Endothelial cell of umbilical vein (primary cell): ENCODE measurements around the gene BPIFA1. TPM values are rescaled to one million over a fixed set of nuclear protein-coding genes. Genes with fewer than 3 reads are reported as not detected.

Source experiments
- BruUV-seq: library from RNA; stranded (reverse); fragments of 400-500 nt; replicated peaks from 2 replicates; lab custom pipeline; 2021; lab: Mats Ljungman, UMichigan
- CTCF ChIA-PET: fragments of 300-600, 350-600 bp; sonication (Branson Sonifier 250); formaldehyde crosslinking; loops from one replicate; lab custom pipeline; 2021; ENCODE audit warnings: antibody characterized with exemption, inconsistent platforms; lab: Charles Lee
- POLR2A ChIA-PET: fragments of 300-600, 350-600 bp; sonication (Branson Sonifier 250); formaldehyde crosslinking; loops from one replicate; lab custom pipeline; 2021; ENCODE audit warnings: antibody characterized with exemption, inconsistent platforms; lab: Charles Lee
- DNase-seq: peaks from one replicate; pipeline ENCODE4 v3.0.0-alpha.2; 2011; ENCODE audit warnings: low read depth, low spot score
- FAIRE-seq: peaks from 2 replicates; lab custom pipeline; 2011; peaks lifted over from hg19 to GRCh38; lab: Jason Lieb, UNC
- H2AFZ ChIP-seq: 2 replicates; pipeline ENCODE4 v1.6.0; 2012; ENCODE audit warnings: low read depth, low read length, control low read depth, inconsistent platforms
- H3K27ac ChIP-seq: 2 replicates; pipeline ENCODE4 v1.5.1; 2011; ENCODE audit warnings: low read depth, mild to moderate bottlenecking, control low read depth, low read length, moderate library complexity; ENCODE audit not compliant: insufficient read depth
- H3K27me3 ChIP-seq, 2 experiments: 2 replicates each; pipeline versions ENCODE4 v1.6.0 to v1.6.1; 2011; ENCODE audit warnings: low read length in 2 of 2, mixed read lengths in 1 of 2; ENCODE audit not compliant: control insufficient read depth in 2 of 2, insufficient read depth in 2 of 2
- H3K36me3 ChIP-seq, 2 experiments: 2 replicates in 1 of 2; 3 replicates in 1 of 2; pipeline ENCODE4 v1.5.1; 2011; ENCODE audit warnings: low read length in 2 of 2, mild to moderate bottlenecking in 1 of 2, moderate library complexity in 1 of 2; ENCODE audit not compliant: control insufficient read depth in 2 of 2, insufficient read depth in 2 of 2; ENCODE audit errors: extremely low read depth in 1 of 2
- H3K4me1 ChIP-seq: 3 replicates; pipeline ENCODE4 v1.5.1; 2011; ENCODE audit warnings: mild to moderate bottlenecking, low read length; ENCODE audit not compliant: control insufficient read depth, insufficient read depth; ENCODE audit errors: extremely low read depth
- H3K4me2 ChIP-seq: 2 replicates; pipeline ENCODE4 v1.6.1; 2011; ENCODE audit warnings: low read length, control low read depth, mixed read lengths; ENCODE audit not compliant: insufficient read depth
- H3K4me3 ChIP-seq, 3 experiments: fragments of 200-600 bp in 1 of 3; sonication (generic), shearing (Covaris generic) in 1 of 3; replicated peaks in 1 of 3; 2 replicates each; pipeline ENCODE4 v1.5.1; 2011 to 2016; ENCODE audit warnings: control low read depth in 3 of 3, low read length in 3 of 3, mild to moderate bottlenecking in 2 of 3, inconsistent platforms in 1 of 3, low read depth in 1 of 3, moderate library complexity in 1 of 3; ENCODE audit not compliant: insufficient read depth in 1 of 3
- H3K79me2 ChIP-seq: 2 replicates; pipeline ENCODE4 v1.6.0; 2012; ENCODE audit warnings: low read length, inconsistent platforms; ENCODE audit not compliant: control insufficient read depth, insufficient read depth
- H3K9ac ChIP-seq: replicated peaks from 2 replicates; pipeline ENCODE3; 2011; ENCODE audit warnings: low read length, control low read depth; ENCODE audit not compliant: insufficient read depth; ENCODE audit errors: extremely low read depth
- H3K9me1 ChIP-seq: replicated peaks from 3 replicates; pipeline ENCODE4 v1.6.0; 2011; ENCODE audit warnings: mild to moderate bottlenecking, low read length; ENCODE audit not compliant: control insufficient read depth, insufficient read depth; ENCODE audit errors: extremely low read depth
- H3K9me3 ChIP-seq: replicated peaks from 2 replicates; pipeline ENCODE4 v1.5.1; 2012; ENCODE audit warnings: low read length, inconsistent platforms; ENCODE audit not compliant: control insufficient read depth, insufficient read depth
- H4K20me1 ChIP-seq: replicated peaks from 2 replicates; pipeline ENCODE3; 2011; ENCODE audit warnings: mild to moderate bottlenecking, low read length; ENCODE audit not compliant: control insufficient read depth, insufficient read depth; ENCODE audit errors: extremely low read depth
- CTCF ChIP-seq, 2 donors: IDR thresholded peaks; 1 replicate in 1 of 2; 2 replicates in 1 of 2; pipeline ENCODE4 v1.5.1; 2011; ENCODE audit warnings: low read length in 2 of 2, mild to moderate bottlenecking in 2 of 2, moderate library complexity in 2 of 2, control low read depth in 1 of 2, inconsistent platforms in 1 of 2, low read depth in 1 of 2; ENCODE audit not compliant: insufficient read depth in 1 of 2; ENCODE audit errors: extremely low read depth in 1 of 2
- EZH2 ChIP-seq: IDR thresholded peaks from 2 replicates; pipeline ENCODE4 v1.6.1; 2012; ENCODE audit warnings: borderline replicate concordance, low read depth, mild to moderate bottlenecking, moderate library complexity, low read length, inconsistent platforms; ENCODE audit not compliant: severe bottlenecking
- FOS ChIP-seq: IDR thresholded peaks from 2 replicates; pipeline ENCODE4 v1.6.1; 2011; ENCODE audit warnings: mild to moderate bottlenecking, low read length, moderate library complexity, borderline replicate concordance; ENCODE audit not compliant: insufficient read depth
- GATA2 ChIP-seq: IDR thresholded peaks from 2 replicates; pipeline ENCODE4 v1.7.0; 2011; ENCODE audit warnings: low read depth, mild to moderate bottlenecking, moderate library complexity, mixed read lengths, low read length; ENCODE audit not compliant: insufficient read length, insufficient read depth
- JUN ChIP-seq: IDR thresholded peaks from 2 replicates; pipeline ENCODE4 v1.6.1; 2011; ENCODE audit warnings: borderline replicate concordance, low read depth; ENCODE audit not compliant: insufficient read length, insufficient read depth
- MYC ChIP-seq: IDR thresholded peaks from one replicate; pipeline ENCODE4 v1.6.1; 2011; ENCODE audit warnings: mild to moderate bottlenecking, low read depth, low read length
- POLR2A ChIP-seq: IDR thresholded peaks from 2 replicates; pipeline ENCODE4 v1.6.1; 2012; ENCODE audit warnings: low read depth, mild to moderate bottlenecking, control low read depth, low read length
- POLR2AphosphoS5 ChIP-seq: IDR thresholded peaks from 2 replicates; pipeline ENCODE4 v1.6.1; 2012; ENCODE audit warnings: low read depth, mild to moderate bottlenecking, control low read depth, low read length, moderate library complexity; ENCODE audit not compliant: insufficient read depth
- dilution Hi-C: fragments of 300-500 bp; cut with MboI; formaldehyde crosslinking; loops from one replicate; pipeline ENCODE4 v1.15.0; 2019; ENCODE audit warnings: low sequenced_read_pairs; ENCODE audit not compliant: extremely low pct_ligation_motif_present
- intact Hi-C: fragments of 100-400 bp; cut with micrococcal nuclease; formaldehyde crosslinking; loops from one replicate; pipeline ENCODE4 v1.10.0; 2022
- polyA plus RNA-seq, 4 experiments: library from polyadenylated mRNA; depleted of rRNA in 3 of 4; stranded (reverse) in 3 of 4; unstranded in 1 of 4; fragments of >200 nt; gene quantifications; 2 replicates each; pipeline versions ENCODE4 v1.2.1 to v1.2.3, GENCODE V29; 2011 to 2012; ENCODE audit warnings: missing spikeins in 1 of 4
- total RNA-seq: library from RNA; stranded (reverse); gene quantifications from 2 replicates; pipeline ENCODE4 v1.2.3, GENCODE V29; 2021
- TF ChIP-seq, protein P1 (sequence below): IDR thresholded peaks from 2 replicates; pipeline ENCODE4 v1.6.1; 2011; ENCODE audit not compliant: insufficient read depth, insufficient read length

The BPIFA1 gene
- total and polyA plus RNA-seq, 2 donors (not counting 3 experiments of a cell fraction or from before 2014, with no cell fraction given): not detected

GRCh38 chr20:33275215-33275614 lies 39.4 kb downstream of the BPIFA1 start:
- Histone ChIP-seq H3K27me3 (peaks cover 0 to 8% of the 10 kb centered on the region in 2 experiments), H3K9me1 (no peaks in the 10 kb centered on the region), H3K27ac (no peak overlapping the region), H3K4me1 (no peaks in the 10 kb centered on the region), H3K36me3 (no peaks in the 10 kb centered on the region), H3K9me3 (no peaks in the 10 kb centered on the region), H3K79me2 (no peaks in the 10 kb centered on the region), H2AFZ (no peak overlapping the region), H3K9ac (no peak overlapping the region), H3K4me2 (no peak overlapping the region), H3K4me3 (no peak overlapping the region), H4K20me1 (no peaks in the 10 kb centered on the region)
- no peak for TF ChIP-seq EZH2
- no peak for TF ChIP-seq POLR2AphosphoS5
- no peak for TF ChIP-seq GATA2
- TF ChIP-seq POLR2A: no peak
- no peak for TF ChIP-seq JUN
- TF ChIP-seq, protein P1, sequence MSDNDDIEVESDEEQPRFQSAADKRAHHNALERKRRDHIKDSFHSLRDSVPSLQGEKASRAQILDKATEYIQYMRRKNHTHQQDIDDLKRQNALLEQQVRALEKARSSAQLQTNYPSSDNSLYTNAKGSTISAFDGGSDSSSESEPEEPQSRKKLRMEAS: no peak
- no peak for TF ChIP-seq MYC
- no peak for TF ChIP-seq FOS
- TF ChIP-seq CTCF (IDR thresholded peaks at IDR 0.05; ENCODE audit: extremely low read depth in 1 of 2, insufficient read depth in 1 of 2, low read depth in 1 of 2, low read length in 2 of 2): no peak
- CTCF ChIA-PET: interaction anchor here (0.5 to 1.5 kb wide), 4 partner anchors 13 to 373 kb away, joined by 3 read pairs; no protein-coding TSS in a partner anchor
- dilution Hi-C loops: no loop called here
- POLR2A ChIA-PET: no interaction called here
- FAIRE-seq (no peak), DNase-seq (no peak)
- intact Hi-C loops: no loop called here
- no TSS peak for BruUV-seq
